SH-SY5Y (cell line): ENCODE data around the gene EDEM2.

Source experiments
- GATA2 ChIP-seq: IDR thresholded peaks from 2 replicates; pipeline ENCODE4 v1.6.1; 2011; ENCODE audit warnings: mild to moderate bottlenecking, low read depth, low read length
- GATA3 ChIP-seq: IDR thresholded peaks from 2 replicates; pipeline ENCODE4 v1.6.1; 2011; ENCODE audit warnings: low read depth, mild to moderate bottlenecking, low read length, moderate library complexity

- no peak for TF ChIP-seq GATA2
- no peak for TF ChIP-seq GATA3
Measured at GRCh38 chr20:35171438-35171752, 24.3 kb upstream of the EDEM2 start.
